Prostate gland (tissue), 2 donors: ENCODE results near the gene ASCC3. TPM values are rescaled to one million over a fixed set of nuclear protein-coding genes. Genes with fewer than 3 reads are reported as not detected.
A peak's percentile ranks its signal among the peaks of the same experiment; 100 is the strongest.

Experiments used
- DNase-seq: peaks from one replicate; pipeline ENCODE4 v3.0.0-alpha.2; 2019; ENCODE audit warnings: low spot score
- H3K27ac ChIP-seq, 2 donors: fragments of 200-600 bp; sonication (generic); 2 replicates each; pipeline ENCODE4 v1.5.1; 2017 to 2019
- H3K27me3 ChIP-seq: fragments of 200-600 bp; sonication (generic); replicated peaks from 2 replicates; pipeline ENCODE4 v1.5.1; 2019; ENCODE audit not compliant: insufficient read depth
- H3K36me3 ChIP-seq, 2 donors: fragments of 200-600 bp; sonication (generic); 1 replicate in 1 of 2; 2 replicates in 1 of 2; pipeline versions ENCODE4 v1.5.1 to v1.8.1; 2017 to 2019
- H3K4me1 ChIP-seq: fragments of 200-600 bp; sonication (generic); replicated peaks from 2 replicates; pipeline ENCODE4 v1.5.1; 2019
- H3K4me3 ChIP-seq, 2 donors: fragments of 200-600 bp; sonication (generic); 2 replicates each; pipeline ENCODE4 v1.5.1; 2017 to 2019
- H3K9me3 ChIP-seq: fragments of 200-600 bp; sonication (generic); 2 replicates; pipeline ENCODE4 v1.5.1; 2017
- CTCF ChIP-seq, 4 experiments: fragments of 200-600 bp in 2 of 4; fragments of 450-650 bp in 2 of 4; sonication (generic) in 2 of 4; IDR thresholded peaks; 1 replicate in 3 of 4; 2 replicates in 1 of 4; pipeline ENCODE4 v1.5.1; 2016 to 2019; ENCODE audit warnings: antibody characterized with exemption in 4 of 4, mild to moderate bottlenecking in 2 of 4, moderate library complexity in 2 of 4
- POLR2A ChIP-seq: fragments of 450-650 bp; IDR thresholded peaks from one replicate; pipeline ENCODE4 v1.6.1; 2016; ENCODE audit warnings: antibody characterized with exemption, mild to moderate bottlenecking
- POLR2AphosphoS5 ChIP-seq: sonication (generic); formaldehyde crosslinking; IDR thresholded peaks from one replicate; pipeline ENCODE4 v1.6.1; 2017; ENCODE audit warnings: antibody characterized with exemption
- WGBS: methylation state at CpG from one replicate; pipeline ENCODE4 v1.1.5; 2018; 5-methylcytosine and 5-hydroxymethylcytosine counted together
- intact Hi-C: fragments of 100-400 bp; cut with DNase I; formaldehyde crosslinking; loops from one replicate; pipeline ENCODE4 v1.14.2; 2022
- total RNA-seq, 2 donors: library from RNA; depleted of rRNA; stranded (reverse); fragments of >200 nt; gene quantifications; one replicate each; pipeline ENCODE4 v1.1.0, GENCODE V29; 2016

ASCC3 gene, protein sequence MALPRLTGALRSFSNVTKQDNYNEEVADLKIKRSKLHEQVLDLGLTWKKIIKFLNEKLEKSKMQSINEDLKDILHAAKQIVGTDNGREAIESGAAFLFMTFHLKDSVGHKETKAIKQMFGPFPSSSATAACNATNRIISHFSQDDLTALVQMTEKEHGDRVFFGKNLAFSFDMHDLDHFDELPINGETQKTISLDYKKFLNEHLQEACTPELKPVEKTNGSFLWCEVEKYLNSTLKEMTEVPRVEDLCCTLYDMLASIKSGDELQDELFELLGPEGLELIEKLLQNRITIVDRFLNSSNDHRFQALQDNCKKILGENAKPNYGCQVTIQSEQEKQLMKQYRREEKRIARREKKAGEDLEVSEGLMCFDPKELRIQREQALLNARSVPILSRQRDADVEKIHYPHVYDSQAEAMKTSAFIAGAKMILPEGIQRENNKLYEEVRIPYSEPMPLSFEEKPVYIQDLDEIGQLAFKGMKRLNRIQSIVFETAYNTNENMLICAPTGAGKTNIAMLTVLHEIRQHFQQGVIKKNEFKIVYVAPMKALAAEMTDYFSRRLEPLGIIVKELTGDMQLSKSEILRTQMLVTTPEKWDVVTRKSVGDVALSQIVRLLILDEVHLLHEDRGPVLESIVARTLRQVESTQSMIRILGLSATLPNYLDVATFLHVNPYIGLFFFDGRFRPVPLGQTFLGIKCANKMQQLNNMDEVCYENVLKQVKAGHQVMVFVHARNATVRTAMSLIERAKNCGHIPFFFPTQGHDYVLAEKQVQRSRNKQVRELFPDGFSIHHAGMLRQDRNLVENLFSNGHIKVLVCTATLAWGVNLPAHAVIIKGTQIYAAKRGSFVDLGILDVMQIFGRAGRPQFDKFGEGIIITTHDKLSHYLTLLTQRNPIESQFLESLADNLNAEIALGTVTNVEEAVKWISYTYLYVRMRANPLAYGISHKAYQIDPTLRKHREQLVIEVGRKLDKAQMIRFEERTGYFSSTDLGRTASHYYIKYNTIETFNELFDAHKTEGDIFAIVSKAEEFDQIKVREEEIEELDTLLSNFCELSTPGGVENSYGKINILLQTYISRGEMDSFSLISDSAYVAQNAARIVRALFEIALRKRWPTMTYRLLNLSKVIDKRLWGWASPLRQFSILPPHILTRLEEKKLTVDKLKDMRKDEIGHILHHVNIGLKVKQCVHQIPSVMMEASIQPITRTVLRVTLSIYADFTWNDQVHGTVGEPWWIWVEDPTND (N-terminal part only)
- 10 to 100 TPM; 27.6 to 35.9 TPM for total RNA-seq

DNA sequence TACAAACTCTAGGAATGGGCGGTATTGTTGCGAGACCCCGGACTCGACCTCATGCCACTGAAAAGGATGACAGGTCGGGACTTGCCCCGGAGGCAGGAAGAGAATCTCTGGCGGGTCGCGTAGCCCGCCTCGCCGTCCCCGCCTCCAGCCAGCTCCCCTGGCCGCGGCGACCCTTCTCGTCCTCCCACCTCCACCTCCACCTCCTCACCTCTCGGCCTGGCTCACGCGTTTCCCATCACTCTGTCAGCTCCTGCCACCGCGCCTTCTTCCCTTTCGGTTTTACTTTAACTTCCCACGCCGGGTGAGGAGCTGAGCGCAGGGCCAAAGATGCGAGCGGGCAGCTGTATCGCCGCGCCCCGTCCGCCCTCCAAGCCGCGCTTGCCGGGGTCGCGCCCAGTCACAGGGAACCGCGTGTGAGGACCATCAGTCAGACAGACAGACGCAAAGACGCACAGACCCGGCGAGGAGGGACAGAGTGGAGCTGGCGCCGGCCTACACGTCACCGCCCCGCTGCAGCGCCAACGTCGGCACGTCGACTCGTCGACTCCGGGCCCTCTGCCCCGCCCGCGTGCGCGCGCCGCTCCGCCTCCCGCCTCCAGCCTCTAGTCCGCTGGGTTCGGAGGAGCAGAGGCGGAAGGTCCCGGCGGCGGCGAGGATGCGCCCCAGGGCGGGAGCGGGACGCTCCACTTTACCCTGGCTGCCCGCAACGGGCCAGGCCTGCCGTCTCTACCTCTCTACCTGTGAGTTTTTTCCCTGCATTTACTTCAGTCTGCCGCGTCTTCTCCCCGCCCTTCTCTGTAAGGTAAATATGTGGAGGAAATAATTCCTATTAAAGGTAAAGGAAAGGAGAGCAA lies at the start of gene ASCC3:
ASCC3 (minus strand) TSS at position 477 of the 854 bp plus-strand sequence. CDS start 13,332 bp downstream, outside the sequence.
- Histone ChIP-seq H3K27ac (peak within 1 kb of the TSS; percentile 95 to 98), H3K9me3 (no peaks in the 10 kb centered on the region), H3K36me3 (no peaks in the 10 kb centered on the region), H3K27me3 (no peaks in the 10 kb centered on the region), H3K4me1 (no peaks in the 10 kb centered on the region), H3K4me3 (peak within 1 kb of the TSS; percentile 71 to 78)
- peak; percentile 93 for DNase-seq
- intact Hi-C loops: no loop called here
- WGBS: under 1% methylated on average over 83 of the region's 83 CpGs
- TF ChIP-seq CTCF (IDR thresholded peaks at IDR 0.05) (no peak), POLR2AphosphoS5 (peak; percentile 78), POLR2A (peak; percentile 91)

GRCh38 chr6:100925749-100926148 lies 44.6 kb upstream of the ASCC3 start:
- TF ChIP-seq CTCF (IDR thresholded peaks at IDR 0.05) (no peak), POLR2A (no peak), POLR2AphosphoS5 (no peak)
- Histone ChIP-seq H3K27me3 (no peaks in the 10 kb centered on the region), H3K36me3 (no peaks in the 10 kb centered on the region), H3K4me3 (no peak overlapping the region), H3K4me1 (no peaks in the 10 kb centered on the region), H3K27ac (no peak overlapping the region), H3K9me3 (no peaks in the 10 kb centered on the region)
- WGBS: 68% methylated on average over 1 of the region's 1 CpG
- no peak for DNase-seq
- intact Hi-C loops: no loop called here

- Histone ChIP-seq H3K27ac (no peak overlapping the region), H3K4me3 (no peak overlapping the region), H3K9me3 (no peaks in the 10 kb centered on the region), H3K4me1 (no peaks in the 10 kb centered on the region), H3K36me3 (no peaks in the 10 kb centered on the region), H3K27me3 (no peaks in the 10 kb centered on the region)
- TF ChIP-seq CTCF (IDR thresholded peaks at IDR 0.05): no peak
- no peak for TF ChIP-seq POLR2AphosphoS5
- TF ChIP-seq POLR2A: no peak
- intact Hi-C loops: no loop called here
- WGBS: 61% methylated on average over 9 of the region's 9 CpGs
- DNase-seq: no peak
These were observed 43.6 kb upstream of the ASCC3 start for GRCh38 chr6:100924534-100925227.
